ENCODE data around the gene TEC.
A peak's percentile ranks its signal among the peaks of the same experiment; 100 is the strongest.
"Not testable (repeated sequence)": the region's sequence is repeated elsewhere in the genome, so short reads cannot be mapped to it uniquely, and the experiment has no call there.

Gene TEC
- 2.8 to 3.6 reads per million in 2 donors for total RNA-seq

DNA sequence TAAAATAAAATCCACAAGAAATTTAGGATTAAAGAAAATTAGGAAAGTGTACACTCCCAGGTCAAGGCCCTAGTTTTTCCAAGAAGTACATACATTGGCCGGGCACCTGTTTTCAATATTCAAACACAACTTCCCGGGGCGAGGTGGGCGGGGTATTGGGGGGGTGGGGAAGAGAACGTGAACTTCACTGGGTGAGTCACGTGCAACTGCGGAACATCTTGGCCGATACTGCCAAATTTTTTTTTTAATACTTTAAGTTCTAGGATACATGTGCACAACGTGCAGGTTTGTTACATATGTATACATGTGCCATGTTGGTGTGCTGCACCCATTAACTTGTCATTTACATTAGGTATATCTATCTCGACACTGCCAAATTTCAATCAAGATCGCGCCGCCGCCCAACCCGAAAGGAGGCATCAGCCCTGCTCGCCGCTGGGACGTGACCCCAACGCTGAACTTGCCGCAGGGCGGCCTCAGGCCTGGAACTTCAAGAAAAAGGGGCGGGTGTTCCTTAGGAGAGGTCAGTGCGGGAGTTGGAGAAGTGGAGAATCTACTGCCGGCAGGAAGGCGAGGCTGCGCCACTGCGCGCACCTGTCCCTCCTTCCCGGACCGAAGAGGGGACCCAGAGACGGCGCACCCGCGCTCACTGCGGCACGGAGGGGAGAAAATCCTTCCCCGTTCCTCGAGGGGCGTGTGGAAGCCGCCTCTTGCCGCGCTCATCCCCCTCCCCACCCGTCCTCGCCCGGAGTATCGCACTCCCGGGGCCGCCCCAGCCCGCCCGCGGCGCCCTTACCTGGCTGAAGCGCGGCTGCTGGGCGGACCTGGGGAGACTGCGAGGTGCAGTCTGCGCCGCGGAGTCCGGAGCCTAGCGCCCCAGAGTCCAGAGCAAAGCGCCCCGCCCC lies at the start of gene TEC:
Gene TEC, minus strand, starts transcription at position 883 of the 905 bp plus-strand sequence. CDS start 41,224 bp downstream, outside the sequence.
- DNase-seq, result peak; percentile 19

DNA sequence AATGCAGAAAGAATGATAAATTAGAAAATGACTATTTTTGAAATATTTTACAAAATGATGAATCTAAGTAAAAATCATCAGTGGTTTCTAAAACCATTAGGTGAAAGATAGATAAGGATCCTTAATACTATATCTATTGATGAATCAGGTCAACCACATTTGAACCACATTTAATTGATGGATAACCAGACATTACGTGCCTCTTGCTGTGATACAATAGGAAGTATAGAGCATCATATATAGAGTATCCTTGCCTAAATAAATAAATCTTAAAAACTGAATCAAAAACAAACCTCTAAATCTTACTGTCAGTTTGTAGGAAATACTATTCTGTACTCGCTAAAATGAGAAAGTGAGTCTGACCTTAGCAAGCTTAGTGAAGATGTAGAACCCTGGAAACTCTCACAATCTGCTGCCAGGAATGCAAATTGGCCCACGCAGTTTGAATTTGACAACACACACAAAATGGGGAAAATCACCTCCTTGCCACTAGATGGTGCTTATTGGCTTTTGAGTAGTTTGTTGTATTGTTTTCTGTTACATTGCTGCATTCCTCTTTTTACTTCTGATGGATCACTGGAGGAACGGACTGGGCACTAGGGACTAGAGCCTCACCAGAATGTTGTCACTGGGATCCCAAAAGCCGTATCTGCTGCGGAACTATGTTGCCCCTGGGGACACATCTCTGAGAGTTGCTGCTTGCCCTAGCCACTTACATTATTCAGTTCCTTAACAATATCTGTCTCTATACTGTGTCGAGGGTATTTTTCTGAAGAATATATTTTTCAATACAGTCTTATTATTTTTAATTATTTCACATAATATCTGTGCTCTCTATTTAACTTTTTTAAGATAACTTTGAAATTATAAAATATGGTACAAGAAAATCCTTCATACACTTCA lies 46.3 kb upstream of the TEC start:
- DNase-seq, result no peak

GRCh38 chr4:48314746-48315145 lies 45.1 kb upstream of the TEC start:
- DNase-seq, result not testable (repeated sequence)

DNA sequence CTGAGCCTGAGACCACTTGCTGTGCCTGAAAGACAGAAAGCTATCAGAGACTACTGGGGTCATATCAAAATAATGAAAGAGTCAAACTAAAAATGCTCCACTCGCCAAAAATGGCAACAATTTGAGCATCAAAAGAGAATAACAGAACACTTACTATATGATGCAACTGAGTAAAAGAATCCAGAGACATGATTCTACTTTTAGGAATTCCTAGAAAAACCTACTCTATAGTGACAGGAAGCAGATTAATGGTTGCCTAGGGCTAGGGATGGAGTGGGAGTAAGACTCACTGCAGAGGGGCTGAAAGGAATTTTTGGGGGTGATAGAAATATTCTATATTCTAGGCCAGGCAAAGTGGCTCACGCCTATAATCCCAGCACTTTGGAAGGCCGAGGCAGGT lies 42.3 kb upstream of the TEC start:
- DNase-seq, result no peak

DNA sequence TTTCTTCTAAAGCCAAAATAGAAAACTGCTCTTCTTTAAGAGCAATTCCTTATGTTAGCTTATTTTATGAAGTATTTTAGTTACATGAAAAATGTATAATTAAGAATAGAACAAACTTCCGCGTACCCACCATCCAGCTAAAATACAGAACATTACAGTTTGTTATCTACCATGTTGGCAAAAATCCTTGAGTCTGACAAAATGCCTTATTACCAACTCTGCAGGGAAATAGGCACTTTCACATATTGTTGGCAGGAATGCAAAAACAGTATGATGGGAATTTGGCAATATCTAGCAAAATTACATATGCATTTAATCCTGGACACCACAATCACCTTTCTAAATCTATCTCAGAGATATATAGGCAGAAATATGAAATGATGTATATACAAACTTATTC lies 39.3 kb upstream of the TEC start:
- no peak for DNase-seq

GRCh38 chr4:48307528-48307927 lies 37.9 kb upstream of the TEC start:
- DNase-seq, result no peak

DNA sequence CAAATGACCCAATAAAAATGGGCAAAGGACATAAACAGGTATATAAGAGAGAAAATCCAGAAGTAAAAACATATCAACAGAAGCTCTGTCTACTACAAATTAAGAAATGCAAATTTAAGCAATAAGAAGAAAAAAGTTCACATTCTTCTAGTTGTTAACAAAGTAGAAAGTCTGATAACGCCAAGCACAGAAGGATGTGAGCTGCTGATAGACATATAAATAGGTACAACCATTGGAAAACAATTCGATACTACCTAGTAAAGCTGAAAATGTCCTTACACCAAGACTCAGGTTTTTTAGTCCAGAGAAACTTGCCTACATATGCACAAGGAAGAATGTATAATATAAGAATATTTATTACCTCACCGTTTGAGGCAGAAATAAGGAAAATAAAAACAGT lies 35.9 kb upstream of the TEC start:
- no peak for DNase-seq

GRCh38 chr4:48300004-48300403 lies 30.4 kb upstream of the TEC start:
- DNase-seq, result no peak

DNA sequence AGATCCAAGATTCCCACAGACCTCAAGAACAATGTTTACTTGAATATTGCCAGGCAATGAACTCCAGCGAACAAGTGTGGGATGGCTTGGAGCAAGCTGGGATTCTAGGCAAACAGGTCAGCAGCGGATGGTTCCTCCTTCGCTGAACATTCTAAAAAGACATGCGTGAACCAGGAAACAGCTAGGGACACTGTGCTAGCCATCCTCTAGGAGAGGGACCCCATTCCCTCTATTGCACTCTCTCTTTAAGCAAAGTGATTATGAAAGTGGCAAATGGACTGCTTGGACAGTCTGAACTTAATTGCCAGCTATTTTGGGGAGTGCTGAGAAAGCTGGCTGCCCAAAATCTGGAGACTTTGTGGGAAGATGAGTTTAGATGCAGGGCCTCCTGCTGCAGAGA lies 29.9 kb upstream of the TEC start:
- no peak for DNase-seq

GRCh38 chr4:48297256-48297846 lies 27.7 kb upstream of the TEC start:
- no peak for DNase-seq

DNA sequence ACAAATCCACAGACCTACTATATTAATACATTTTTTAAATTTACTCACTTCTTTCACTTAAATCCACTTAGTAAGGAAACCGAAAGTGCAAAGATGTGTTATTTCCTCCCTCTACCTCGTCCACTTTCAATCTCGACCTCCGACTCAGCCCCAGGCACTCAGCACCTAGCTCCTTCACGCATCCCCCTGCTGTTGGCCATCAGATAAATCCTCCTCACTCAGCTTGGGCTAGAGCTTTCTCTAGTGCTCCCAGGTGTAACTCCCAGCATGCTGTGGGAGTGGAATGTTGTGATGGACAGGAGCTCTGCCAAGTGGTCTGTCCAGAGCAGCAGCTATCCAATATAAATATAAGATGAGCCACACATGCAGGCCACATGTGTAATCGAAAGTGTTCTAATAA lies 26.7 kb upstream of the TEC start:
- no peak for DNase-seq

DNA sequence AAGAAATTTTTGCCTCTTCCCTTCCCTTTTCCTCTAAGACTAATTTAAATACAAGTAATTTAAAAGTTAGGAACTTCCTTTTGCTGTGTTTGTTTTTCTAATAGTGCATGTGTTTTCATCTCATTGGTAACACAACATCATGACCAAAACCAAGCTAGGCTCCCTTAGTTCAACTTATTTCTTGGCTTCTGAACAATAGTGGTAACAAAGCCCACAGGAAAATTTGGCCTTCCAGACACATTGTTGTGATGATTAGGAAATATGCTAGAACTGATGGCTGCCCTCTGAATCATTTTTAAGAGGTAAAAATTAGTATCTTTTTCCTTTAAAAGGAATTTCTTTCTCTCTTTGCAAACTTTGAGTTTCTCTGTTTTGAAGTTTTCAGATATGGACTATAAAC lies 25.5 kb upstream of the TEC start:
- DNase-seq, result no peak

- DNase-seq, result not testable (repeated sequence)
Observed at GRCh38 chr4:48292218-48292790, 22.7 kb upstream of the TEC start.

DNA sequence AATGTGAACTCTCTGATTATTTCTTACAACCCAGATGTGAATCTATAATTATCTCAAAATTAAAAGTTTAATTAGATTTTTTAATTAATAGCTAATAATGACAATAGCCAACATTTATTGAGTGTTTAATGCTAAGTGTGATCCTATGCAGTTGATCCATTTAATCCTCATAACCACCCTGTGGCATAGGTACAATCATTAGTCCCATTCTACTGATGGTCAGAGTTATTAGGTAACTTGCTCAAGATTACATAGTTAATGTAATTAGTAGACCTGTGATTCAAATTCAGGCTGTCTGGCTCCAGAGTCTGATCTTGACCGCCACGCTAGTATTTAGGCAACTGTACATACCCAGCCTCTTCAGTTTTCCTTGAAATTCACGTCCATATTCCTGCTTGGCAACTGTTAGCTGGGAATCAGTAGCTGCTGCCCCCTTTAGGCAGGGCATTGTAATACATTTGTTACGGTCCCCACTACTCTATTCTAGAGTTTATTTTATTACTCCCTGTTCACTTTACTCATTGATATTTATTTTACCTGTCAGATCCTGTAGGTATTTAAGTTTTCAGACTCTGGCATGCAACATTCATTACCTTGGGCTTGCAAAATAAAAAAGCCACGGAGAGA lies 20.6 kb upstream of the TEC start:
- DNase-seq, result no peak

DNA sequence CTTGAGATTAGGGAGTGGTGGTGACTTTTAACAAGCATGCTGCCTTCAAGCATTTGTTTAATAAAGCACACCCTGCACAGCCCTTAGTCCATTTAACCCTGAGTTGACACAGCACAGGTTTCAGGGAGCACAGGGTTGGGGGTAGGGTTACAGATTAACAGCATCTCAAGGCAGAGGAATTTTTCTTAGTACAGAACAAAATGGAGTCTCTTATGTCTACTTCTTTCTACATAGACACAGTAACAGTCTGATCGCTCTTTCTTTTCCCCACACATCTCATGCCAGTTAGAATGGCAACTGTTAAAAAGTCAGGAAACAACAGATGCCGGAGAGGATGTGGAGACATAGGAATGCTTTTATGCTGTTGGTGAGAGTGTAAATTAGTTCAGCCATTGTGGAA lies 16.4 kb upstream of the TEC start:
- DNase-seq, result not testable (repeated sequence)

- DNase-seq, result not testable (repeated sequence)
Observed at GRCh38 chr4:48285640-48286039, 16.0 kb upstream of the TEC start.

DNA sequence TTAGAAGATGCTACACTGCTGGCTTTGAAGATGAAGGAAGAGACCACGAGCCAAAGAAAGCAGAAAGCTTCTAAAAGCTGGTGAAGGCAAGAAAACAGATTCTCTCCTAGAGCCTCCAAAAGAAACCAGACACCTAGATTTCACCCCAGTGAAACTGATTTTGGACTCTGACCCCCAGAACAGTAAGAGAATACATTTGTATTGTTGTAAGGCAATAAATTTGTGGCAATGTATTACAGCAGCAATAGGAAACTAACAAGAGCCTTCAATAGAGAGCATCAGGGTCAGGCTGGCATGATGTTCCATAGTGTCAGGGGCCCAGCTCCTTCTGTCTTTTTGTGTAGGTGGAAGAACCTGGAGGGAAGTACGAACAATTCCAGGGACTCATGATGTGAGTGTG lies 6.0 kb upstream of the TEC start:
- no peak for DNase-seq

GRCh38 chr4:48275247-48275646 lies 5.6 kb upstream of the TEC start:
- DNase-seq, result no peak

- no peak for DNase-seq
Observed at GRCh38 chr4:48271626-48272025, 2.0 kb upstream of the TEC start.

- DNase-seq, result no peak
Observed at GRCh38 chr4:48270951-48271473, 1.4 kb upstream of the TEC start.

GRCh38 chr4:48270523-48270897 lies 872 bp upstream of the TEC start:
- no peak for DNase-seq

GRCh38 chr4:48269861-48270522 lies 354 bp upstream of the TEC start:
- DNase-seq, result peak; percentile 79

Data from T-helper 9 cell (primary cell).